ENCODE results near the gene HLA-DMA.

DNA sequence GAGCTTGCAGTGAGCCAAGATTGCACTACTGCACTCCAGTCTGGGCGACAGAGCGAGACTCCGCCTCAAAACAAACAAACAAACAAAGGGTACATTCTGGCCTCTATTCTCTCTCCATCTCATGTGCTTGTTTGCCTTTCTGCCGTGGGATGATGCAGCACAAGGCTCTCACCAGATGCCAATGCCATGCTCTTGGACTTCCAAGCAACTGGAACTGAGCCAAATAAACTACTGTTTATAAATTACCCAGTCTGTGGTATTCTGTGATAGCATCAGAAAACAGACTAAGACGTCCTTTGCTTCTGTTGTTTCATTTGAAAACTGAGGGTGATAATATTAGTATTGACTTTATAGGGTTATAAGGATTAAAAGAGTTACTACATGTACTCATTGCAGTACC, 11.9 kb upstream of the HLA-DMA start:
- TF ChIP-seq ELK1 (IDR thresholded peaks at IDR 0.05; ENCODE audit: borderline replicate concordance, low read depth, low read length) (no peak), MAFK (IDR thresholded peaks at IDR 0.05; ENCODE audit: low read depth, low read length) (no peak), CEBPB (IDR thresholded peaks at IDR 0.05; ENCODE audit: low read depth, low read length) (no peak), POLR2A (IDR thresholded peaks at IDR 0.05; ENCODE audit: low read depth, low read length) (no peak), FOS (IDR thresholded peaks at IDR 0.05; ENCODE audit: low read depth, low read length) (no peak), RFX5 (IDR thresholded peaks at IDR 0.05; ENCODE audit: low read depth, low read length) (no peak), BHLHE40 (IDR thresholded peaks at IDR 0.05; ENCODE audit: low read depth, low read length) (no peak), SMC3 (IDR thresholded peaks at IDR 0.05; ENCODE audit: low read depth, low read length) (no peak)
- TF ChIP-seq, protein P1, sequence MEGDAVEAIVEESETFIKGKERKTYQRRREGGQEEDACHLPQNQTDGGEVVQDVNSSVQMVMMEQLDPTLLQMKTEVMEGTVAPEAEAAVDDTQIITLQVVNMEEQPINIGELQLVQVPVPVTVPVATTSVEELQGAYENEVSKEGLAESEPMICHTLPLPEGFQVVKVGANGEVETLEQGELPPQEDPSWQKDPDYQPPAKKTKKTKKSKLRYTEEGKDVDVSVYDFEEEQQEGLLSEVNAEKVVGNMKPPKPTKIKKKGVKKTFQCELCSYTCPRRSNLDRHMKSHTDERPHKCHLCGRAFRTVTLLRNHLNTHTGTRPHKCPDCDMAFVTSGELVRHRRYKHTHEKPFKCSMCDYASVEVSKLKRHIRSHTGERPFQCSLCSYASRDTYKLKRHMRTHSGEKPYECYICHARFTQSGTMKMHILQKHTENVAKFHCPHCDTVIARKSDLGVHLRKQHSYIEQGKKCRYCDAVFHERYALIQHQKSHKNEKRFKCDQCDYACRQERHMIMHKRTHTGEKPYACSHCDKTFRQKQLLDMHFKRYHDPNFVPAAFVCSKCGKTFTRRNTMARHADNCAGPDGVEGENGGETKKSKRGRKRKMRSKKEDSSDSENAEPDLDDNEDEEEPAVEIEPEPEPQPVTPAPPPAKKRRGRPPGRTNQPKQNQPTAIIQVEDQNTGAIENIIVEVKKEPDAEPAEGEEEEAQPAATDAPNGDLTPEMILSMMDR (conservative IDR thresholded peaks at IDR 0.05; ENCODE audit: low read depth, low read length), result no peak
- TF ChIP-seq, protein P2, sequence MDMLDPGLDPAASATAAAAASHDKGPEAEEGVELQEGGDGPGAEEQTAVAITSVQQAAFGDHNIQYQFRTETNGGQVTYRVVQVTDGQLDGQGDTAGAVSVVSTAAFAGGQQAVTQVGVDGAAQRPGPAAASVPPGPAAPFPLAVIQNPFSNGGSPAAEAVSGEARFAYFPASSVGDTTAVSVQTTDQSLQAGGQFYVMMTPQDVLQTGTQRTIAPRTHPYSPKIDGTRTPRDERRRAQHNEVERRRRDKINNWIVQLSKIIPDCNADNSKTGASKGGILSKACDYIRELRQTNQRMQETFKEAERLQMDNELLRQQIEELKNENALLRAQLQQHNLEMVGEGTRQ (IDR thresholded peaks at IDR 0.05; ENCODE audit: low read depth, low read length), result no peak
